Putamen (tissue), 1 donor: ENCODE data around the gene NEB.
A peak's percentile ranks its signal among the peaks of the same experiment; 100 is the strongest.
"Not testable (repeated sequence)": the region's sequence is repeated elsewhere in the genome, so short reads cannot be mapped to it uniquely, and the experiment has no call there.

ENCODE experiments used
- DNase-seq: peaks from one replicate; pipeline ENCODE4 v3.0.0-alpha.2; 2016; ENCODE audit warnings: low spot score

NEB gene

DNA sequence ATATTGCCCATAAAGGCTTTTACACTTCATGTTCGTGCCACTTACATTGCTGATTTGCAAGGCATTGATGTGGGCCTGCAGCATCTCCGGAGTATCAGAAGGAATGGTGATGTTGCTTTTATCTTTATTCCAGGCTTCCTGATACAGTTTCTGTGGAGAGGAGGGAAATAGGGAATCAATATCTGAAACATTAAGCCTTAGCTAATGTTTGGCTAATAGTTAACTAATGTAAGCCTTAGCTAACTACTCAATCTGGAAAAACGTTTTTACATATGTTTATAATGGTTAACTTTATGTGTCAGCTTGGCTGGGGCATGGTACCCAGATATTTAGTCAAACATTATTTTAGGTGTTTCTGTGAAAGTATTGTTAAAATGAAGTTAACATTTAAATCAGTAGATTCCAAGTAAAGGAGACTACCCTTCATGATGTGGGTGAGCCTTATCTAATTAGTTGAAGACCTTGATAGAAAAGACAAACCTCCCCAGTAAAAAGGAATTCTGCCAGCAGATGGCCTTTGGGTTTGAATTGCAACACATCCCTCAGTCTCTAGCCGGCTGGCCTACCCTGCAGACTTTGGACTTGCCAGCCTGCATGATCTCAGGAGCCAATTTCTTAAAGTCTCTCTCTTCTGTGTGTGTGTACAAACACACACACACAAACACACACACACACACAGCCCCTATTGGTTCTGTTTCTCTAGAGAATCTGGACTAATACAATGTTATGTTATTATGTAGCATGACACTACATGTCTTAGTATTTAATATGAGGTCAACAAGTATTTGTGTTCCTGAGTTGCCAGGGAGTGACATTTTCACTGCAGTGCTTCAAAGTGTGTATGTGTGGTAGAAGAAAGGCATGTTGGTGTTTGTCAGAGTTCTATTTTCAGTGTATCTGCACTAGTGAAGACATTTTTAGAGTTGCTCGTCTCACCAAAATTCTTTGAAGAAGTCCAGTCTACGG, 126.5 kb downstream of the NEB start:
- DNase-seq = not testable (repeated sequence)

DNA sequence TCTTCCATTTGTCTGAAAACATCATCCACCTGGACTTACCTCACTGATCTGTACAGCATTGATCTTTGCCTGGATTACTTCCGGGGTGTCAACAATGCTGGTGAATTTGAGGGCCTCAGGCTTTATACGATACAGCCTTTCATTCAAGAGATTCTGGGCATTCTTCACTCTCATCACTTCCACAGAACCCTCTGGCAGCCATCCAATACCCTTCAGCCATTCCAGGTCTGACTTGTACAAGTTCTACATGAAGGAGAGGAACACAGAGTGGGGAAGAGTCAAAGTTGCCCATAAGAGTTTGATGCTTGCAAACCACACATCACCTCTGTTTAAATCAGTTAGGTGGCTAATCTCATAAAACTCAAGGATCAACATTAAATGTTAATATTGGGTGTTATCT, 130.7 kb downstream of the NEB start:
- DNase-seq = not testable (repeated sequence)

- not testable (repeated sequence) for DNase-seq
Measured at GRCh38 chr2:151602402-151602801, 131.9 kb downstream of the NEB start.

DNA sequence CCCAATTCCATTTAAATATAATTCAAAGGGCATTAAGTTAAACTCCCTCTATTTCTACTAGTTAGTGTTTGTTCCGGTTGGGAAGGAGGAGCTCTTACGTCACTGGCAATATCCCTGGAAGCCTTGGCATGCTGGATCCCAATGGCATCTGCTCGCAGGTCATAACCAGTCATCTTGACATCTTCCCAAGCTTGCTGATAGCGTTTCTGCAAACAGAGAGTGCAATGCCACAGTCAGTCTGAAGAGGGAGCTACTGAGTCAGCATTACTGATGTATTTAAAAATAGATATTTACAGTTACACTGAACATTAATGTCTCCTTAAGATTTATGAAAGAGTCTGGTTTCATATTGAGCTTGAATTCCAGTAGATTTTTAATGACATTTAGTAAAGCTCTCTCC, 132.5 kb downstream of the NEB start:
- DNase-seq = not testable (repeated sequence)

- not testable (repeated sequence) for DNase-seq
Measured at GRCh38 chr2:151596903-151597608, 137.2 kb downstream of the NEB start.

DNA sequence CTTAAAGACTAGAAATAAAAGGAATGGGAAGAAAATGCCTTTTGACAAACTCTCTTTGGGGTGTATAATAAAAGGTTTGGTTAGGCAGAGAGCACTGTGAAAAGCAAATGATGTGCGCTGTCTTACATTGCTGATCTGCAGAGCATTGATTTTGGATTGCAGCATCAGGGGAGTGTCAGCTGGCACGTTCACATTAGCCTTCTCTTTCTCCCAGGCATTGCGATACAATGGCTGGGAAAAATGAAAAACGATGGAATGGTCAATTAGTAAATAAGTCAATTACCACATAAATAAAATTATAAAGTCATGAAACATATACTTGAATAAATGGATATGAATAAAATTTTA, 142.4 kb downstream of the NEB start:
- not testable (repeated sequence) for DNase-seq

GRCh38 chr2:151591250-151591907, 142.9 kb downstream of the NEB start:
- not testable (repeated sequence) for DNase-seq

DNA sequence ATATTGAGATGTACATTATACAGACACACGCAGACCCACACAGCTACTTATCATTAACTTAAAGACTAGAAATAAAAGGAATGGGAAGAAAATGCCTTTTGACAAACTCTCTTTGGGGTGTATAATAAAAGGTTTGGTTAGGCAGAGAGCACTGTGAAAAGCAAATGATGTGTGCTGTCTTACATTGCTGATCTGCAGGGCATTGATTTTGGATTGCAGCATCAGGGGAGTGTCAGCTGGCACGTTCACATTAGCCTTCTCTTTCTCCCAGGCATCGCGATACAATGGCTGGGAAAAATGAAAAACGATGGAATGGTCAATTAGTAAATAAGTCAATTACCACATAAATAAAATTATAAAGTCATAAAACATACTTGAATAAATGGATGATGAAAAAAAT, 153.0 kb downstream of the NEB start:
- not testable (repeated sequence) for DNase-seq

- not testable (repeated sequence) for DNase-seq
Measured at GRCh38 chr2:151580697-151581096, 153.6 kb downstream of the NEB start.

- DNase-seq = no peak
Measured at GRCh38 chr2:151577116-151577515, 157.2 kb downstream of the NEB start.

- no peak for DNase-seq
Measured at GRCh38 chr2:151576080-151576479, 158.2 kb downstream of the NEB start.

- DNase-seq = no peak
Measured at GRCh38 chr2:151575338-151575737, 158.9 kb downstream of the NEB start.

DNA sequence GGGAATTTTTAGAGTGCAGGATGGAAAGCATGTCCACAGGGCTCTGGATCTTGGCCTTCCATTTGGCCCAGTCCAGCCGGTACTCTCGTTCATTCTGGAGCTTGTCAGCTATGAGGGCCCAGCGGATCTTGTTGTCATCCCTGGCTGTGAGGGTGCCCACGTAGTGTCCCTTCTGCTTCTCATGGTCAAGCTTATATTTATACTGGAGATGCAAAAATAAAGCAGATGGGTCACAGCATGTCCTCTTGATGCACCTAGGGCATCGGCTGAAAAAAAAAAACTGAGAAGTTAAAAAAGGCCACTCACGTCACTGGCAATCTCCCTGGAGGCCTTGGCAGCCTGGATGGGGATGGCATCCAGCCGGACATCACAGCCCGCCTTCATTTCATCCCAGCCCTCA, 164.1 kb downstream of the NEB start:
- DNase-seq = no peak

DNA sequence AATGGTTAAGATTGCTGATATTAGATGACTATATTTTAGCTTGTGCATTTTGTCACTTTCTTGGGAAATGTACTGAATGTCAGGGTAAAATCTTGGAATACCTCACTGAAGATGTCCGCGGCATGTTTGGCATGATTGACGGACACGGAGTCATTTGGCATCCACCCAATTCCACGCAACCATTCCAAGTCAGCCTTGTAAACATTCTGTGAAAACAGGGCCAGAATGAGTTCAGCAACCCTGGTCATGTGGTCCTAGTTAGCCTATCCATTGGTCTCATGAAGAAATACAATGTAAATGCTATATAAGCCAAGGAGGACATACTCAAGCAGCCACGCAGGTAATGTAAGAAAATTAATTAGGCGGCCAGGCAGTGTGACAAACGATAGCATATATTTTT, 165.1 kb downstream of the NEB start:
- DNase-seq = no peak

DNA sequence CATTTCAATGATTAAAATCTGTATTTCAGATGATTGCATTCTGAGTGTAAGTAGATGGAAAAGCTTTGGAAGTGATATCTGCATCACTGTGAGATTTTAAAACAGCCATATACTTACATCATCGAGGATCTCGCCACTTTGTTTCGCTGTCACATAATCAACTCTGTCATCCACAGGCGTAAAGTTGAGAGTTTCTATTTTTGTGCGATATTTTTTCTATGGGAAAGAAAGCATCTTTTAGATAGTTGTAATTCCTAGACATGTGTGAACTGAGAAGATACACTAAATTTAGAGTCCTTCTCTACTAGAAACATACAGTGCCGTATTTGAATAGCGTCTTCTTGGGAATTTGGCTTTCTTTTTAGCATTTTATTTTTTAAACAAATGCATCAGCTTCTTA, 165.8 kb downstream of the NEB start:
- DNase-seq = peak; percentile 16

GRCh38 chr2:151567006-151567405, 167.3 kb downstream of the NEB start:
- DNase-seq = no peak

- DNase-seq = no peak
Measured at GRCh38 chr2:151562398-151562797, 171.9 kb downstream of the NEB start.

DNA sequence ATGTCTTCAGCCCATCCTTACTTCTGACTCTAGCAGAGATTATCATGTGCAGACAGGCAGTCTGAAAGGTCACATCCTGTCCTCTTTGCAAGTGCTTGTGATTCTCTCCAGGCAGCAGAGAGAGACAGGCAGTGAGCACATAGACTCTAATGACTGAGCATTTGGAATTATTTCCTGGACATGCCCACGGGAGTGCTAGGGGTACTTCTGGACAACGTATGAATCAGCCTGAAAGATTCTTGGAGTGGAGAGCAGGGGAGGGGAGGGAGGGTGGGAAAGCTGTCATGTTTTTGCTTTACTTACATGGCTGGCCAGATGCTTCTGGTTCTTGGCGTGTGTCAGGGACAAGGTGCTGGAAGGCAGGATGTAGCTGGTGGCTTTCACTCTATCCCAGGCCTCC, 174.0 kb downstream of the NEB start:
- no peak for DNase-seq

GRCh38 chr2:151559431-151559830, 174.8 kb downstream of the NEB start:
- DNase-seq = not testable (repeated sequence)

- DNase-seq = not testable (repeated sequence)
Measured at GRCh38 chr2:151557883-151558282, 176.4 kb downstream of the NEB start.

DNA sequence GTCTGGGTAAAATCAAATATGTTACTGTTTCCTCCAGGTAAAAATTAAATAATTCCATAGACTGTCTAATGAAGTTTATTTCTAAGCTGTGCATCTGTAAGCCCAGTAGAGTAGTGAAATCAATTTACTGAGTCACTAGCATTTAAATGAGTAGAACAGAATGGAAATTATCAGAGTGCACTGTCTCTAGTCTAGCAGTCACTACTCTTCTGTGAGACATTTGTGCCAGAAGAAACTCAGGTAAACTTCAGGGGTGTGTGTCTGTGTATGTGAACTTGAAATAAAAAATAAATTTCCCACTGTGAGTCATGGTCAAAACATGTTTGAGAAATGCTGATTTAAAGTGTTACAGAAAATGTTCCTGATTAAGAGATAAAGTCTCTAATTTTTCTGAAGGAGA, 178.2 kb downstream of the NEB start:
- DNase-seq = no peak

- DNase-seq = no peak
Measured at GRCh38 chr2:151552287-151552686, 182.0 kb downstream of the NEB start.

DNA sequence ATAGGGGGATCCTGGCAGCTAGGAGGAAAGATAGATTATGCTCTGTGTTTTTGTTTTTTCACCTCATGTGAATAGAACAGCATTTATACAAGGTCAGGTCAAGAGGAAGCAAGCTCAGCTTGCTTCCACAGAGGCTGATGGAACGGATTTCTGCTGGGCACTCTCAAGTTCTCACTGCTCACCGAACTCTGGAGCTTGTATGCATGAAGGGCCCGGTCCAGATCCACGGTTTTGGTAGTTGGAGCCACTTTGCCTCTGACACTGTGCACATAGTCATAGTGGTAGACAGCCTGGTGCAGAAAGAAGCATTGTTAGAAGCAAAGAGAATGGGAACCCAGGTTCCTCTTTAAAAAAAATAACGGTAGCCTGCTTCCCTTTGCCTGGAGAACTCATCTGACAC, 182.7 kb downstream of the NEB start:
- DNase-seq = no peak
